DMS153 treated with DMSO at 0.1 percent for 48 hours (cell line): Measurements from ENCODE around the gene RELCH.

ENCODE experiments used
- DNase-seq: peaks from one replicate; lab custom pipeline; 2025; ENCODE audit not compliant: unreplicated experiment; lab: John Stamatoyannopoulos, UW

The RELCH gene

DNA sequence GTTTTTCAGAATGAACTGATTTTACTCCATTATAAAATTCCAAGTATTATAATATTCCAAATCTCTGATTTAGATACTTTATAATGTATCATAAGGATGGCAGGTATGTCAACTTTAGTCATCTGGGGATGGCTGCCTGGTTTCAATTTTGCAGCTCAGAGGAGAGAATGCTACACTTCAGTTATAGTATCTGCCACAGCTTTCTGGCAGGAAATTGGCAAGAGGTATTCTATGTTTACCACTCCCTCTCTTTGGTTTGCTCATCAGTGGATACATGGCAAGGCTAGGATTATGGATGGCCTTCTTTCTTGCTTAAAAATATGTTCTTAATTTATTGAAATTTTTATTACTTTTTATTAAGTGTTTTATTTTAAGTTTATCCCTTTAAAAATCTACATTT, 71.0 kb downstream of the RELCH start:
- DNase-seq = no peak

DNA sequence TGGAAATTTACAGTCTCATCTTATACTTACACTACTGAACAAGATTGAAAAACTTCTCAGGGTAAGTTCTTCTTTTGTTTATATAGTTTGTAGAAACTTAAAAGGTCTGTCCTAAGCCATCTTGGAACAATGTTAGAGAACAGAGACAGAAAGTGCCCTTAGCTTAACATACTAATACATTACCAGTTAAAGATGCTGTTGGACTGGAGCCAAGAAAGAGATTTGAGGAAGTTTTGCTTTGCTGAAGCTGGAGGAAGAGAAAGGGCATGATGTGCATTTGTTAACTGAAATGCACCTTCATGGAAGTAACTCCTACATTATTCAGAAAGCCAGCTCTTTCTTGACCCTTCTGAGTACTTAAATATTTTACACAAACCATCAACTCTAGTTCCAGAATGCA, 71.6 kb downstream of the RELCH start:
- DNase-seq = no peak

DNA sequence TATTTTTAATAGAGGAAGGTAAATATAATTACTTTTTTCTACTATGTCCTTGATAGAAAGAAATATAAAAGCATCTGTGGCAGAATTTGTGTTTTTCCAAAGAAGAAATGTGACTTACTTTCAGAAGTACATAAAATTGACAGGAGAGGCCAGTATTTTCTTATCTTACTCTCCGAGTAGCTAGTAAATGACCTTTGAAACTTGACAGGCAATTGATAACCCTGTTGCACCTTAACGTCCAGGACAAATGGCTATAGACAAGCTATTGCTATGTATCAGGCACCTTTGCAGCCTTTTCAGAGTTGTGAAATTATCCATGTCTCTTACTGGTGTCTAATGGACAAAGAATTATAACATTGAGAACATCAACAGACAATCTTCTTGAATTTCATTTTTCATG, 75.0 kb downstream of the RELCH start:
- DNase-seq = no peak

DNA sequence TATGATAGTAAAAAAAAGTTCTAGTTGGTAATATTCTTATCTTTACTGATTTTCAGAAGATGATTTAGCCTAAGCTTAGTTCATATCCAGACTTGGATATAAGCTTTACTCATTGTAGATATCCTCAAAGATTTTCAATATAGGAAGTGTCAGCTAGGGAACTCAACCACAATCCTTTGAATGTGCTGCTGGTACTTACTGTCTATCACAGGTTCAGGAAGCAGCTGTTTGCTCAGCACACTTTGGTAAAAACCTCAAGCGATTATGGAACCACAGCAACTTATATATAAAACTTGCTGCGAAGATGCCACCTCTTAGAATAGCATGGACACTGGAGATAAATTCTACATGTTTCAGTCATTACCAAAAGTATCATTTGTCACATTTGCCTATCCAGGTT, 77.9 kb downstream of the RELCH start:
- DNase-seq = no peak

DNA sequence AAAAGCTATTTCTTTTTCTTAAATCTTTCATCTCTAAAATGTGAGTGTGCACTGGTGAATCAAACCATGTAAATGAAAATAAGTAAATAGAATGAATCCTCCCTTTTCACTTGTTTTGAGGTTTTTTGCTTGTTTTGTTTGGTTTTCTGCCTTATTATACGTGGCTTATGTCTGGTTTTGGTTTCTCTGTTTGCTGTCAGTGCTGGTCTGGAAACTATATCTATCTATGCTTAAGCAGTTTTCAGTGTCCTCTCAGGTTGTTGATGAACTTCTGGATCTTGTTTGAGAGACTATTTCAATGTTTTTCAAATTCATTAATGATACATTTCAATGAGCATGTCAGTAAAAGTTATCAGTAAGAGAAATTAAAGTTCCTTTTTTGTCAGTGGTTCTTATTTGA, 90.0 kb downstream of the RELCH start:
- DNase-seq = no peak

DNA sequence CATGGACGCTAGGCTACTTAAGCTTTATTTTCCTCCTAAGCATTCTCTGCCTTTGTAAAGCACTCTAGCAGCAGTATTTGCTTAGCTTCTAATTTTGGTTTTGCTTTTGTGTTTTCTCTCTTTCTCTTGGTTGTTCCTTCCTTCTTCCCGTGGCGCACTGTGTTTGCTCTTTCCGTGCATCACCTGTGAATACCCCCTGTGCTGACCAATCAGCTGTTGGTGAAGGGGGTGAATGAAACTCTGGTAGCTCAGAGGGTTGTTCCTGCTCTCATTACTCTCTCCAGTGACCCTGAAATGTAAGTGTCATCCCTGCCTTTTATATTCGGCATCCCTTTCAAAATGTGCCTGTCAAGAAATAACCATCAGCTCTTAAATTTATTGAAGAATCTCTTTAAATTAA, 92.5 kb downstream of the RELCH start:
- peak; percentile 41 for DNase-seq

DNA sequence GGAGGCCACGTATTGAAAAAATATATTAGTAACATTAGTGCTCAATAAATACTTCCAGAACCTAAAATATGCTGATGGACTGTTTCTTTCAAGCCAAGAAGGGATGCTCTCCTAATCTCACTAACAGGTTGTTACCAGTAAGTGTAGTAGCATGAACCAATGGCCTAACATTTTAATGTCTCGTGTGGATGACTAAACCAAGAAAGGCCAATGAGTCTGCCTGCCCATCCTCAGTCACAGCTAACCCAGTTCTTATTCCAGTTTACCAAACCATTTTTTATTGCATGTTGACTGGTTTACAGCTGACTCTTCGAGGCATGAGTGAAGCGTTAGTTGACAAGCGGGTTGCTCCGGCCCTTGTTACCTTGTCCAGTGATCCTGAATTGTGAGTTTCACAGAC, 93.0 kb downstream of the RELCH start:
- DNase-seq = no peak

DNA sequence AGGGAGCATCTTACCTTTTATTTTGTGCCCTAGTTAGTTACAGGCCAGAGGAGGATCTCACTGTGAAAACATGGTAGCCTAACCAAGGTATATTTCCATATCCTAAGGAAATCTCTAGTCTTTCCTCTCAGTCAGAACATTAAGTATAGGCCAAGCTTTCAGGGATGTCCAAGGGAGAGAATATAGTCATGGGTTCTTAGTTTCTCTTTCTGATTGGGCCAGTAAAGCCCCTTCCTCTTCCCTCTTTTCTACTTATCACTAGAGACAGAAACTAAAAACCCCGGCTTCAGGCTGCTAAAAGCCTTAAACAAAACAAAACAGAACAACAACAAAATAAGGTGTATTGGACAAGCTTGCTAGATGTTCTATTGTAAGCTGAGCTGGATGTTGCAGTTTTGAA, 93.7 kb downstream of the RELCH start:
- no peak for DNase-seq

DNA sequence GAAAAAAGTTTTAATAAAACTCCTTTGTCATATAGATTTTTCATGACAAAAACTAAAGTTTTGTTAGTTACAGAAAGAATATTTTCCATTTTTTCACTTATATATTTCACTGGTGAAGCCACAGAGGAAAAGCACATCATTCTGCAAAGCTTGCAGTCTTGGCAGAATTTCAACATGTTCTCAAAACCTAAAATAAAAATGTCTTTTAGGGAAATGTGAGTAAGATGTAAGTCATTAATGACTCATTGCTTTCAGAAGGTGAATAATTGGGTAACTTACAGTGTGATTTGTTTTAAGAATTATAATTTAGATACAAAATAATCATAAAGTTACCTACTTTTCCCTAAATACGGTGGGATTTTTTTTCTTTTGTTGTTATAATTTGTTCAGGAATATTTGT, 94.6 kb downstream of the RELCH start:
- DNase-seq = no peak

DNA sequence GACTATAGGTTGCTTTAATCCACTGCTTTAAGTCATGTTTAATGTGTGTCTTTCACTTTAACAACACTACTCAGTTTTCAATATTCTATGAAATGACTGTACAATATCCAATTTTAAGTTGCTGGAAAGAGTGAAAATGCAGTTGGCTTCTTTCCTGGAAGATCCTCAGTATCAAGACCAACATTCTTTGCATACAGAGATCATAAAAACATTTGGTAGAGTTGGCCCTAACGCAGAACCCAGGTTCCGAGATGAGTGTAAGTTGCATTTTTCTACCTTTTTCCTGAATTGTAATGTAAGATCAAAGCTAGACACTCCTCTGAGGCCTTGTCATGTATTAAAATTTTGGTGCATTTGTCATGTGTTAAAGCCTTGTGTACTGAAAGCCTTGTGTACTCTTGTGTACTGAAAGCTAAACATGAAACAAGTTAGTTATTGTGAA, 95.2 kb downstream of the RELCH start:
- DNase-seq = no peak

DNA sequence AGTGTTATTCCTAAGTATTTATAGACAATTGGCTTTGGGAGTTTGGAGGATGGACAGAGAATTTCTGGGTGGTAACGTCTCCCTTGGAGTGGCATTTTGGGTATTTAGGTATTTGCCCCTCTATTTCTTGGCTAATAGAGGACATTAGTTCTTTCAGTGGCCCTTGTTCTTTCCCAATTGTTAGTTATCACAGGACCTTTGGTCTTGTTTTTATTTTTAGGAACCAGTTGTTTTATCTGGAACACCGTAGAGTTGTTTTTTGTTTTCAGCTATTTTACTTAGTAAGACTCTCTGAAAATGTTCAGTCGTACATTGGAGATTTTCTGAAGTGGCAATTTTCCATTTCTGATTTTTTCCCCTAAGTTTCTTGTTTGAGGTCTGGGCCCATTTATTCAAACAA, 97.6 kb downstream of the RELCH start:
- no peak for DNase-seq

DNA sequence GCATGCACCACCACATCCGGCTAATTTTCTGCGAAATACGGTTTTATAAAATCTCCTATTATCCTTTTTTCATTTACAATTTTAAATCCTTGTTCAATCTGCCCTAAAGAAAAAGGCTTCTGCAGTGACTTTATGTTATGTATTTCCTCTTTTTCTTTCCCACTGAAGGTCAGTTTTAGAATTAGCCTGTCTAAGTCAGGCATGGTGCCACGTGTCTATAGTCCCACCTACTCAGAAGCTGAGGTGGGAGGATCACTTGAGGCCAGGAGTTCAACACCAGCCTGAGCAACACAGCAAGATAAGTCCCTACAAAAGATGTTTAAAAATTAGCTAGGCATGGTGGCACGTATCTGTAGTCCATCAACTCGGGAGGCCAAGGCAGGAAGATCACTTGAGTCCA, 98.2 kb downstream of the RELCH start:
- no peak for DNase-seq

DNA sequence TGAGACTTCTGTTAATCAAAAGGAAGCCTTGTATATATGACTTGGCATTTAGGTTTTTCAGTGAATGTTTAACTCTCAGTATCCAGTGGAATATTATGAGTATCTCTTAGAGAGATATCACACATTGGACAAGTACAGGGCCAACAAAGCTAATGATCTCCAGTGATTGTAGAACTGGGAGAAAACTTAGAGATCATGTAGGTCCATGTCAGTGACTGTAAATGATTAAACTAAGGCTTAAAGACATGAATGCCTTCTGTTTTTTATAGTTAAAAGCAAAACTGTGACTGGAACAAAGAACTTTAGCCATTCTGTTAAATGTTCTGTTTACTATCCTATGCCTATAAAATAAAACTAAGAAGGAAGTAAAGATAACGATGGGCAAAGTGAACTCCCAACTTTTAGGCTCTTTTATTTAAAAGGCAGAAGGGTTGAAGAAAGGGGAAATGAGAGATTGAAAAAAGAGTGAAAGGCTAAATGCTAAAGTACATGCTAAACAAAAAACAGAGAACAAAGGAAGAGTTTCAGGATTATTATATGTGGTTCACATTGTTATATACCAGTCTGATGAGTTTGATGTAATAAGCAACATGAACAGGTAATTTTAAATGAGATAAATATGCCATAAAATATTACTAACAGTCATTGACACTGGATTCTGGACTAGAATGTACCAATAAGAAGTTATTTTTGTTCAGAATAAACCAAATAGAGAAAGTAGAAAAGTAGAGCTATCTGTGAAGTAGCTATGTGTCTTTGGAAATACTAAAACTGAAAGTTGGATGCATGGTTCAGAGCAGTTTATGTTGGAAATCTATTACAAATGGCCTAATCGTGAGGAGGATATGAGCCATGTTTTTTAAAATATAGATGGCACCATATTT, 101.0 kb downstream of the RELCH start:
- DNase-seq = no peak

DNA sequence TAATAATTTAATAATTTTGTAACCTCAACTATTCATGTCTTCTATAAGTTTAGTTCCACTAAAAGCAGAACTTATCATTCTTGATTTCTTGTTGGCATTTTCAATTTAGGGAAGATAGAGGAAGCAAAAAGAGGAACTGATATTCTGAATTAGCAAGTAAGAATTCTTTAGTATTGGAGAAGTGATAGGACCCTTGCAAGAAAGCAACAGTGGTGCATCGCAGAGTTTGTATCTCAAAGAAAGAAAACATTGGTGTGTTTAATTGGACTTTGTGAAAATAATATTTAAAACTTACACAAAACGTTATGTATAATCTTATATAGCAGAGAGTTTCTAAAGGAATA, 101.6 kb downstream of the RELCH start:
- DNase-seq = no peak

DNA sequence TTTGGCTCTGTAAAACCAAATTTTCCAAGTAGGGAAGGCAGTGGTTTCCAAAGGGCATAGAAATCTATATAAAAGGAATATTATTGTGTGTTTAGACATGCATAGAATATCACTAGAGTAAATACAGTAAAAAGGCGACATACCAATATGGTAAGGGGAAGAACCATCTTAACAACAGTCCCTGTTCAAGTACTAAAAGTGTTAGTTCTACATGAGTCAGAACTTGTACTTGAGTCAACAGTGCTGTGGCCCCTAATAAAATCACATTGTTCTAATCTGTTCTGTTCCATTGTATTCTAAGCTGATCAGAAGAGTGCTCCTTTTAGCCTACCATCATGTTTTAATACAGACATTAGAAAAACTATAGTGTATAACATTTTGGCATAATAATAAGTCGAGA, 102.0 kb downstream of the RELCH start:
- no peak for DNase-seq

DNA sequence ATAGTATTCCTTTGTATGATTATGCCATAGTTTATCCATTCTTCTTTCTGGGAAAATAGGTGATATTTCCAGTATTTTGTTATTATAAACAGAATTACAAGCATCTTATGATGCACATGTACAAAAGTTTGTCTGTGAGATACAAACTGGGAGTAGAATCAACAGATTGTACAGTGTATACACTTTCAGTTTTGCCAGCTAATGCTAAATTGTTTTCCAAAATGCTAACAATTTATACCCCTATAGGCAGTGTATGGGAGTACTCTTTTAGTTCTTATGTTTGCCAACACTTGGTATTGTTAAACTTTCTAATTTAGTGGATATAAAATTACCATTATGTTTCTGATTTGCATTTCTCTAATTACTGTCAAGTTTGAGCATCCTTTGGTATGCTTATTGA, 107.0 kb downstream of the RELCH start:
- no peak for DNase-seq

DNA sequence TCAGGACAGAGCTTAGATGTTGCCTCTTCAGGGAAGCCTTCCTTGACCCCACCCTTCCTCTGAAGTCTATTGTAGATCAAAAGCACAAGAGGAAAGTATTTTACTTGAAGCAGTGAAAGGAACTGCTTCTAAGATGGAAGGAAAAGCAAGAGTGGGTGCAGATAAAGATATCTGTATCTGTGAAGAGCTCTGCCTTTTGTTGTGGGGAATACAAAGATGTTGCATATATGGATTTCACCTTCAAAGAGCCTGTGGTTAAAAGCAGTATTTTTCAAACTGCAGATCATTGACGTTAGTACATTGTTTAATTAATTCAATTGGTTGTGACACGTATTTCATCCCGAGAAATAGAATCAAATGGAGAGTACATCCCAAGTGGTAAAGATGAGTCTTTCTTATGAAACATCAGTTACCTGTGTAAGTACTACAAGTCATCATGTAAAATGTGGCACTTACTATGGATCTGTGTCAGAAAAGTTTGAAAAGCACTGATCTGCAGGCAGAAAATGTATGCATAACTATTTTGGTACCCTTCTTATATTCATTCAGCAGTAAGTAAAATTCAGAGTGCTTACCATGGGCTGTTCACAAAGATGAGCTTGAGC, 113.4 kb downstream of the RELCH start:
- DNase-seq = no peak

DNA sequence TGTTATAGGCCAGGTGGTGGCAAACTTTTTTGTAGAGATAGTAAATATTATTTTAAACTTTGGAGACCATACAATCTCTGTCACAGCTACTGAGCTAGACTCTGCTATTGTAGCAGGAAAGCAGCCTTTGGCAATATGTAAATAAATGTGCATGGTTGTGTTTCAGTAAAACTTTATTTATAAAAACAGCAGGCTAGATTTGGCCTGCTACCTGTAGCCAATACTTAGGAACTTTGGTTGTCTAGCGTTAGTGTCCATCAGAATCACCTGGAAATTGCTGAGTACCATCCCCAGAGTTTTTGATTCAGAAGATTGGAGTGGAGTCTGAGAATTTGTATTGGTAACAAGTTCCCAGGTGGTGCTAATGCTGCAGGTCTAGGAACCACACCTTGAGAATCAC, 114.3 kb downstream of the RELCH start:
- no peak for DNase-seq

DNA sequence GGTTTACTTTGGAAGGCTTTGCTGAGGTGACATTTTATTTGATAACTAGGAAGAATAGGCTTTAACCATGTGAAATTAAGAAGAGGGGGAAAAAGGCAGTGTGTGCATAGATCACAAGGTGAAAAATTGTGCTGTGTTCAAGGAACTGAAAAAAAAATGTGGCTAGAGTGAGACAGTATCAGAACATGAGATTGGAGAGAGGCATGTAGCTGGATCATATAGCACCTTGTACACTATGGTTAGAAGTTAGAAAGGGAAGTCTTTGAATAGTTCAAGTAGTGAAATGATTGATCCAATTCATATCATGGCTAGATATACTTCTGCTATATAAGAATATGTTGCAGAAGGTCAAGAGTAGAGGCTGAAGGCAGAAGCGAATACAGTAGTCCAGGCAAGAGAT, 125.8 kb downstream of the RELCH start:
- DNase-seq = no peak

DNA sequence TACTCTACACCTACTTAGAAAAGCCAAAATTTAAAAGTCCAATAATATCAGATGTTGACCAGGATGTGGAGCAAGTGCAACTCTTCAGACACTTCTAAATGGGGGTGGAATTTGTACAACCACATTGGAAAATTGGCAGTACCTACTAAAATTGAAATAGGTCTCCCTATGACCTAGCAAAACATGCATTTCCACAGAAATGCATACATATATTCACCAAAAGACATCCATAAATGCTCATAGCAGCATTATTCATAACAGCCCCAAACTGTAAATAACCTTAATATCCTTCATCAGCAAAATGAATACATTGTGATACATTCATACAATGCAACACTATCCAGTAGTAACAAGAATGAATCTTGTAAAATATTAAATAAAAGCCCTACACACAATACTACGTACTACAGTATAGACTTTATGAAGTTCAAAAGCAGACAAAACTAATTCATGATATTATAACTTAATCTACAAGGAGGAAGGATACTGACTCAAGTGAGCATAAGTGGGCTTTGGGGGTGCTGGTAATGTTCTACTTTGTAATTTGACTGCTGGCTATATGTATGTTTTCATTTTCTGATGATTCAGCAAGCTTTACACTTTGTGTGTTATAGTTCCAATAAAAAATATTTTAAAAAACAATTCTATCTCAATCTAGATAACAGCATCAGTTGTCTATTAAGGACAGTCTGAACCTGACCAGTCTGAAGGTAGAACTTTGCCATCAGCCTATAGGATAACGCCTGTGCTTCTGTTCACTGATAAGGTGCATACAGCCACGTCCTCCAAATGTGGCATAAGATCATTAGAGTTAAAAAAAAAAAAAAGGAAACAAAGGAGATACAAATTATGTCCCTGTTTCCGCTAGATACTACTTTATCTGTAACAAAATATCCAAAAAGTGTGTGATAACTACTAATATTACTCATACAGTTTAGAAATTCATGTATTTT, 131.4 kb downstream of the RELCH start:
- no peak for DNase-seq

DNA sequence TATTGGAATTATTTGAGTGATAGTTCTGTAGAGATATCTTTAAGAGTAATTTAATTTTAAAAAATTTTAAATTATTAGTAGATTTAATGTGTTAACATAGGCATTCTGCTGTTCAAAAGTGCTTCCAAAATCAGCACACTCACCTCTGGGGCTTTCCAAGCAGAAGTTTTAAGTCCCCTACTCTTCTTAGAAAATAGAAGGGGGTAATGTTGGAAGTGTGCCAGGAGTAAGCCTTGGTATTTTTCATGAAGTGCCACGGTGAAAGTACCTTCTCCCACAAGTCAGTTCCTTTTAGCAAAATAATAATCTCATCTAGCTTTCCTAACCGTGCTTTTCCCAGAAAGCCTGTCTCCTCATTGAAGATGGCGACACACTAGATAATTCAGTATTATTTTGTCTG, 134.1 kb downstream of the RELCH start:
- no peak for DNase-seq
